Mammary epithelial cell (primary cell): Measurements from ENCODE around the gene GPC6.

Experiments
- CTCF ChIP-seq, 2 donors: IDR thresholded peaks in 1 of 2; conservative IDR thresholded peaks in 1 of 2; 2 replicates each; pipeline ENCODE4 v1.5.1; 2011 to 2012; ENCODE audit warnings: inconsistent platforms in 2 of 2, low read length in 2 of 2, mild to moderate bottlenecking in 2 of 2, control low read depth in 1 of 2, low read depth in 1 of 2; ENCODE audit not compliant: insufficient read depth in 1 of 2; ENCODE audit errors: extremely low read depth in 1 of 2
- EZH2 ChIP-seq: IDR thresholded peaks from 2 replicates; pipeline ENCODE4 v1.6.1; 2012; ENCODE audit warnings: low read length, inconsistent platforms, borderline replicate concordance

GRCh38 chr13:93948162-93948922, 721.7 kb downstream of the GPC6 start:
- no peak for TF ChIP-seq CTCF (conservative IDR thresholded peaks at IDR 0.05 in 1 of 2, IDR thresholded peaks at IDR 0.05 in 1 of 2; ENCODE audit: extremely low read depth in 1 of 2, insufficient read depth in 1 of 2, low read depth in 1 of 2, low read length in 2 of 2)
- no peak for TF ChIP-seq EZH2
